RWPE2 (cell line): Measurements from ENCODE around the gene ANKRD60.
A peak's percentile ranks its signal among the peaks of the same experiment; 100 is the strongest.

Source experiments
- ATAC-seq: fragments of 200-7000 bp; cut with Tn5 transposase; 3 replicates; pipeline ENCODE4 v1.9.1; 2021; ENCODE audit warnings: low read depth
- DNase-seq: peaks from one replicate; pipeline ENCODE4 v3.0.0-alpha.2; 2020; ENCODE audit warnings: low spot score
- H3K27ac ChIP-seq: fragments of 450-650 bp; 2 replicates; pipeline ENCODE4 v1.5.1; 2017; ENCODE audit warnings: mild to moderate bottlenecking; ENCODE audit not compliant: poor library complexity, severe bottlenecking
- H3K27me3 ChIP-seq: fragments of 250-450 bp; sonication (Bioruptor Pico); 2 replicates; pipeline ENCODE4 v1.5.1; 2021; ENCODE audit warnings: mild to moderate bottlenecking, moderate library complexity; ENCODE audit not compliant: insufficient read depth, poor library complexity, severe bottlenecking
- H3K36me3 ChIP-seq: fragments of 250-450 bp; sonication (Bioruptor Pico); 2 replicates; pipeline ENCODE4 v1.5.1; 2020; ENCODE audit warnings: low read depth, mild to moderate bottlenecking, moderate library complexity
- H3K4me1 ChIP-seq: fragments of 250-450 bp; sonication (Bioruptor Pico); 2 replicates; pipeline ENCODE4 v1.5.1; 2021; ENCODE audit warnings: mild to moderate bottlenecking, moderate library complexity; ENCODE audit not compliant: insufficient read depth, poor library complexity, severe bottlenecking
- H3K4me3 ChIP-seq: fragments of 250-450 bp; sonication (Bioruptor Pico); 2 replicates; pipeline ENCODE4 v1.5.1; 2021; ENCODE audit warnings: mild to moderate bottlenecking, moderate library complexity; ENCODE audit not compliant: severe bottlenecking
- H3K9me3 ChIP-seq: fragments of 250-450 bp; sonication (Bioruptor Pico); 2 replicates; pipeline ENCODE4 v1.5.1; 2021; ENCODE audit warnings: mild to moderate bottlenecking, moderate library complexity; ENCODE audit not compliant: severe bottlenecking
- CTCF ChIP-seq: fragments of 450-650 bp; IDR thresholded peaks from one replicate; pipeline ENCODE4 v1.5.1; 2017; ENCODE audit warnings: mild to moderate bottlenecking, moderate library complexity; ENCODE audit not compliant: poor library complexity, severe bottlenecking

The ANKRD60 gene

GRCh38 chr20:58196402-58197184 is 31.9 kb downstream of the ANKRD60 start:
- Histone ChIP-seq H3K4me1 (no peaks in the 10 kb centered on the region), H3K27me3 (no peaks in the 10 kb centered on the region), H3K36me3 (no peaks in the 10 kb centered on the region), H3K27ac (no peak overlapping the region), H3K9me3 (no peaks in the 10 kb centered on the region), H3K4me3 (no peak overlapping the region)
- peak; percentile 82 for DNase-seq
- ATAC-seq, result peak; percentile 55
- TF ChIP-seq CTCF, result no peak

- ATAC-seq (no peak), DNase-seq (no peak)
- no peaks in the 10 kb centered on the region for H3K4me1 ChIP-seq
- H3K36me3 ChIP-seq, result no peaks in the 10 kb centered on the region
- no peak for TF ChIP-seq CTCF
- no peaks in the 10 kb centered on the region for H3K9me3 ChIP-seq
- H3K4me3 ChIP-seq, result no peak overlapping the region
- no peaks in the 10 kb centered on the region for H3K27me3 ChIP-seq
- no peak overlapping the region for H3K27ac ChIP-seq
Measured at GRCh38 chr20:58195047-58195446, 33.4 kb downstream of the ANKRD60 start.

- no peaks in the 10 kb centered on the region for H3K36me3 ChIP-seq
- no peaks in the 10 kb centered on the region for H3K9me3 ChIP-seq
- TF ChIP-seq CTCF, result no peak
- H3K27me3 ChIP-seq, result no peaks in the 10 kb centered on the region
- H3K4me3 ChIP-seq, result no peak overlapping the region
- no peaks in the 10 kb centered on the region for H3K4me1 ChIP-seq
- ATAC-seq (no peak), DNase-seq (no peak)
- H3K27ac ChIP-seq, result no peak overlapping the region
Measured at GRCh38 chr20:58194175-58194791, 34.2 kb downstream of the ANKRD60 start.

- no peak for ATAC-seq
- Histone ChIP-seq H3K4me3 (no peak overlapping the region), H3K27ac (no peak overlapping the region), H3K27me3 (no peaks in the 10 kb centered on the region), H3K9me3 (no peaks in the 10 kb centered on the region), H3K4me1 (no peaks in the 10 kb centered on the region), H3K36me3 (no peaks in the 10 kb centered on the region)
- DNase-seq, result no peak
- peak; percentile 69 for TF ChIP-seq CTCF
Measured at GRCh38 chr20:58192567-58192966, 35.9 kb downstream of the ANKRD60 start.

GRCh38 chr20:58192065-58192464 is 36.4 kb downstream of the ANKRD60 start:
- Histone ChIP-seq H3K9me3 (no peaks in the 10 kb centered on the region), H3K4me1 (no peaks in the 10 kb centered on the region), H3K4me3 (no peak overlapping the region), H3K36me3 (no peaks in the 10 kb centered on the region), H3K27ac (no peak overlapping the region), H3K27me3 (no peaks in the 10 kb centered on the region)
- TF ChIP-seq CTCF, result no peak
- DNase-seq (no peak), ATAC-seq (no peak)
